H1 (cell line): ENCODE measurements around the gene KDM6A. TPM values are rescaled to one million over a fixed set of nuclear protein-coding genes. Genes with fewer than 3 reads are reported as not detected.
A peak's percentile ranks its signal among the peaks of the same experiment; 100 is the strongest.

Source experiments
- CTCF ChIA-PET: fragments of 300-600 bp; sonication (Branson Sonifier 250); formaldehyde crosslinking; loops from one replicate; lab custom pipeline; 2021; ENCODE audit not compliant: partially characterized antibody; lab: Charles Lee
- POLR2A ChIA-PET: fragments of 300-600 bp; sonication (Branson Sonifier 250); formaldehyde crosslinking; loops from one replicate; lab custom pipeline; 2021; ENCODE audit warnings: inconsistent platforms; ENCODE audit not compliant: partially characterized antibody; lab: Charles Lee
- DNase-seq, 2 experiments: peaks; one replicate each; pipeline versions ENCODE4 v3.0.0 to v3.0.0-alpha.2; 2010 to 2022; ENCODE audit warnings: low spot score in 2 of 2, low read depth in 1 of 2, mixed read lengths in 1 of 2
- FAIRE-seq: peaks from 2 replicates; lab custom pipeline; 2011; peaks lifted over from hg19 to GRCh38; lab: Jason Lieb, UNC
- H2AFZ ChIP-seq: 2 replicates; pipeline ENCODE4 v1.8.1; 2012; ENCODE audit warnings: low read length, inconsistent platforms
- H2AK5ac ChIP-seq: 2 replicates; pipeline ENCODE4 v1.6.1; 2013; ENCODE audit warnings: low read depth, low read length
- H2BK120ac ChIP-seq: replicated peaks from 2 replicates; pipeline ENCODE3; 2013; ENCODE audit warnings: low read depth, low read length, inconsistent platforms
- H2BK12ac ChIP-seq: 2 replicates; pipeline ENCODE4 v1.6.1; 2013; ENCODE audit warnings: low read depth, low read length
- H2BK15ac ChIP-seq: 2 replicates; pipeline ENCODE4 v1.6.1; 2013; ENCODE audit warnings: low read length
- H2BK20ac ChIP-seq: 2 replicates; pipeline ENCODE4 v1.6.1; 2013; ENCODE audit warnings: low read length
- H2BK5ac ChIP-seq: 2 replicates; pipeline ENCODE4 v1.6.1; 2013; ENCODE audit warnings: low read depth, low read length
- H3K14ac ChIP-seq: 2 replicates; pipeline ENCODE4 v1.6.1; 2013; ENCODE audit warnings: inconsistent platforms; ENCODE audit not compliant: insufficient read length
- H3K18ac ChIP-seq: 2 replicates; pipeline ENCODE4 v1.6.1; 2013; ENCODE audit warnings: low read length; ENCODE audit errors: extremely low read depth
- H3K23ac ChIP-seq: 2 replicates; pipeline ENCODE4 v1.6.1; 2013; ENCODE audit warnings: inconsistent platforms; ENCODE audit not compliant: insufficient read length
- H3K23me2 ChIP-seq: 2 replicates; pipeline ENCODE4 v1.6.1; 2013; ENCODE audit warnings: low read depth, low read length
- H3K27ac ChIP-seq: 2 replicates; pipeline ENCODE4 v1.6.1; 2011; ENCODE audit warnings: low read depth, low read length, inconsistent platforms
- H3K27me3 ChIP-seq, 4 experiments: replicated peaks in 1 of 4; 1 replicate in 1 of 4; 2 replicates in 3 of 4; pipeline versions ENCODE4 v1.6.1 to v1.8.1; 2011 to 2013; ENCODE audit warnings: low read length in 3 of 4, mild to moderate bottlenecking in 3 of 4, inconsistent platforms in 2 of 4, mixed read lengths in 2 of 4, moderate library complexity in 1 of 4; ENCODE audit not compliant: control insufficient read depth in 3 of 4, insufficient read depth in 3 of 4; ENCODE audit errors: extremely low read depth in 1 of 4
- H3K36me3 ChIP-seq, 4 experiments: 2 replicates each; pipeline versions ENCODE4 v1.6.1 to v1.8.1; 2011 to 2013; ENCODE audit warnings: mild to moderate bottlenecking in 4 of 4, low read length in 3 of 4, moderate library complexity in 2 of 4, control low read depth in 1 of 4, inconsistent platforms in 1 of 4; ENCODE audit not compliant: insufficient read depth in 4 of 4, control insufficient read depth in 2 of 4
- H3K4ac ChIP-seq: replicated peaks from 2 replicates; pipeline ENCODE3; 2013; ENCODE audit warnings: low read length, low read depth, mixed read lengths, inconsistent platforms; ENCODE audit not compliant: insufficient read length
- H3K4me1 ChIP-seq, 4 experiments: replicated peaks in 1 of 4; 1 replicate in 1 of 4; 2 replicates in 3 of 4; pipeline versions ENCODE4 v1.6.1 to v1.8.1; 2011 to 2013; ENCODE audit warnings: low read length in 3 of 4, inconsistent platforms in 2 of 4, mixed read lengths in 1 of 4; ENCODE audit not compliant: insufficient read depth in 4 of 4, control insufficient read depth in 3 of 4
- H3K4me2 ChIP-seq, 2 experiments: 2 replicates each; pipeline versions ENCODE4 v1.6.1 to v1.8.1; 2011 to 2013; ENCODE audit warnings: low read depth in 2 of 2, low read length in 2 of 2, control low read depth in 1 of 2, inconsistent platforms in 1 of 2, mild to moderate bottlenecking in 1 of 2; ENCODE audit not compliant: insufficient read depth in 1 of 2
- H3K4me3 ChIP-seq, 4 experiments: fragments of 200-600, 300-600 bp in 1 of 4; sonication (generic), shearing (Covaris generic), sonication (Bioruptor Twin) in 1 of 4; 2 replicates each; pipeline versions ENCODE4 v1.5.1 to v1.8.1; 2011 to 2016; ENCODE audit warnings: low read length in 4 of 4, low read depth in 3 of 4, control low read depth in 2 of 4, inconsistent platforms in 2 of 4, mild to moderate bottlenecking in 2 of 4, mixed read lengths in 1 of 4, moderate library complexity in 1 of 4; ENCODE audit not compliant: insufficient read depth in 2 of 4; ENCODE audit errors: extremely low read depth in 1 of 4
- H3K56ac ChIP-seq: replicated peaks from 2 replicates; pipeline ENCODE3; 2013; ENCODE audit warnings: low read depth, mild to moderate bottlenecking, mixed read lengths, low read length, inconsistent platforms; ENCODE audit not compliant: insufficient read length
- H3K79me1 ChIP-seq: 2 replicates; pipeline ENCODE4 v1.6.1; 2013; ENCODE audit warnings: low read depth, low read length, control low read depth
- H3K79me2 ChIP-seq, 2 experiments: 2 replicates each; pipeline versions ENCODE4 v1.6.1 to v1.8.1; 2012 to 2013; ENCODE audit warnings: low read length in 2 of 2, mild to moderate bottlenecking in 2 of 2, inconsistent platforms in 1 of 2; ENCODE audit not compliant: insufficient read depth in 2 of 2, control insufficient read depth in 1 of 2
- H3K9ac ChIP-seq, 4 experiments: replicated peaks in 1 of 4; 1 replicate in 1 of 4; 2 replicates in 3 of 4; pipeline versions ENCODE4 v1.6.1 to v1.8.1; 2011 to 2013; ENCODE audit warnings: low read depth in 3 of 4, low read length in 3 of 4, control low read depth in 2 of 4, mild to moderate bottlenecking in 2 of 4, moderate library complexity in 2 of 4, inconsistent platforms in 1 of 4; ENCODE audit errors: extremely low read depth in 1 of 4
- H3K9me3 ChIP-seq, 2 experiments: 2 replicates each; pipeline versions ENCODE4 v1.6.1 to v1.8.1; 2012 to 2013; ENCODE audit warnings: mild to moderate bottlenecking in 2 of 2, moderate library complexity in 2 of 2, control low read depth in 1 of 2, inconsistent platforms in 1 of 2, low read depth in 1 of 2, low read length in 1 of 2, mixed read lengths in 1 of 2; ENCODE audit not compliant: insufficient read depth in 2 of 2
- H4K20me1 ChIP-seq, 2 experiments: replicated peaks in 1 of 2; 2 replicates each; pipeline versions ENCODE3 to v1.8.1; 2011 to 2013; ENCODE audit warnings: inconsistent platforms in 2 of 2, low read length in 2 of 2, mild to moderate bottlenecking in 1 of 2; ENCODE audit not compliant: insufficient read depth in 2 of 2, control insufficient read depth in 1 of 2
- H4K5ac ChIP-seq: 2 replicates; pipeline ENCODE4 v1.6.1; 2013; ENCODE audit warnings: low read length, low read depth, mixed read lengths, inconsistent platforms; ENCODE audit not compliant: insufficient read length
- H4K8ac ChIP-seq: 2 replicates; pipeline ENCODE4 v1.8.0; 2013; ENCODE audit warnings: mild to moderate bottlenecking, moderate library complexity, low read length, inconsistent platforms; ENCODE audit not compliant: insufficient read depth; ENCODE audit errors: extremely low read depth
- H4K91ac ChIP-seq: replicated peaks from 2 replicates; pipeline ENCODE3; 2013; ENCODE audit warnings: low read length, mixed read lengths, inconsistent platforms; ENCODE audit not compliant: insufficient read length
- CBX8 ChIP-seq: fragments of 300-800, 300-1000 bp; sonication (generic); IDR thresholded peaks from 2 replicates; pipeline ENCODE4 v1.7.1; 2016; ENCODE audit warnings: low read depth, low read length, borderline replicate concordance
- CEBPB ChIP-seq: IDR thresholded peaks from 2 replicates; pipeline ENCODE4 v1.6.1; 2012; ENCODE audit warnings: low read depth, low read length
- CHD2 ChIP-seq: IDR thresholded peaks from 2 replicates; pipeline ENCODE4 v1.6.1; 2012; ENCODE audit warnings: low read length, improper control_type of control experiment
- CTBP2 ChIP-seq: IDR thresholded peaks from 2 replicates; pipeline ENCODE4 v1.7.0; 2011; ENCODE audit warnings: borderline replicate concordance, mild to moderate bottlenecking, moderate library complexity, mixed read lengths, low read length; ENCODE audit not compliant: insufficient read depth, insufficient read length
- EP300 ChIP-seq, 2 experiments: IDR thresholded peaks; 1 replicate in 1 of 2; 2 replicates in 1 of 2; pipeline ENCODE4 v1.6.1; 2011 to 2012; ENCODE audit warnings: low read depth in 2 of 2, low read length in 2 of 2, mild to moderate bottlenecking in 2 of 2, borderline replicate concordance in 1 of 2, inconsistent platforms in 1 of 2, moderate library complexity in 1 of 2
- HDAC2 ChIP-seq, 2 experiments: fragments of 300-600 bp in 1 of 2; sonication (generic) in 1 of 2; IDR thresholded peaks; 2 replicates each; pipeline ENCODE4 v1.6.1; 2011 to 2012; ENCODE audit warnings: low read depth in 2 of 2, low read length in 2 of 2, mild to moderate bottlenecking in 2 of 2, moderate library complexity in 2 of 2, borderline replicate concordance in 1 of 2, inconsistent platforms in 1 of 2
- JUN ChIP-seq: IDR thresholded peaks from 2 replicates; pipeline ENCODE4 v1.6.1; 2011; ENCODE audit warnings: low read depth, mild to moderate bottlenecking, improper control_type of control experiment, low read length
- MAX ChIP-seq: IDR thresholded peaks from 2 replicates; pipeline ENCODE4 v1.6.1; 2012; ENCODE audit warnings: inconsistent platforms
- PHF8 ChIP-seq: fragments of 200-600 bp; sonication (generic); conservative IDR thresholded peaks from 2 replicates; pipeline ENCODE4 v1.7.1; 2012; ENCODE audit warnings: low read depth, mild to moderate bottlenecking, inconsistent platforms, low read length, moderate library complexity
- RAD21 ChIP-seq, 2 experiments: IDR thresholded peaks in 1 of 2; conservative IDR thresholded peaks in 1 of 2; 2 replicates each; pipeline ENCODE4 v1.6.1; 2011; ENCODE audit warnings: low read depth in 2 of 2, low read length in 2 of 2, improper control_type of control experiment in 1 of 2, inconsistent platforms in 1 of 2, mild to moderate bottlenecking in 1 of 2, moderate library complexity in 1 of 2
- SIRT6 ChIP-seq: IDR thresholded peaks from one replicate; pipeline ENCODE4 v1.7.1; 2012; ENCODE audit warnings: low read length, inconsistent platforms
- SIX5 ChIP-seq: IDR thresholded peaks from 2 replicates; pipeline ENCODE4 v1.6.1; 2011; ENCODE audit warnings: mild to moderate bottlenecking, low read depth, low read length
- YY1 ChIP-seq: IDR thresholded peaks from 2 replicates; pipeline ENCODE4 v1.6.1; 2011; ENCODE audit warnings: low read depth, mild to moderate bottlenecking, low read length
- WGBS, 2 experiments: shearing (Covaris generic) in 1 of 2; methylation state at CpG; one replicate each; pipeline versions ENCODE4 v1.1.6 to v1.1.7; 2013 to 2015; ENCODE audit warnings: low lambda C conversion rate in 2 of 2, mixed read lengths in 2 of 2, inconsistent platforms in 1 of 2, low coverage in 1 of 2, missing lambda C conversion rate in 1 of 2; ENCODE audit not compliant: insufficient replicate concordance in 2 of 2, insufficient coverage in 1 of 2, insufficient read length in 1 of 2; ENCODE audit errors: extremely low coverage in 1 of 2, missing lambda C conversion rate in 1 of 2; 5-methylcytosine and 5-hydroxymethylcytosine counted together
- polyA plus RNA-seq, 7 experiments: library from polyadenylated mRNA; depleted of rRNA in 3 of 7; stranded (reverse) in 5 of 7; unstranded in 2 of 7; fragments of >200 nt in 5 of 7; fragments of 200-250 nt in 2 of 7; gene quantifications; 1 replicate in 5 of 7; 2 replicates in 1 of 7; 4 replicates in 1 of 7; pipeline versions ENCODE4 v1.2.1 to v1.2.3, GENCODE V29; 2011 to 2013; ENCODE audit warnings: missing spikeins in 2 of 7, mixed read lengths in 2 of 7
- total RNA-seq: library from RNA; stranded (reverse); fragmentation: NEBNext Ultra II Directional; extraction: Animal tissue kit (Norgen Biotek cat#: 25700); gene quantifications from 2 replicates; pipeline ENCODE4 v1.2.1, GENCODE V29; 2021

The KDM6A gene
- total and polyA plus RNA-seq, 2 of the 8 experiments (the other 6 are each of a cell fraction or from before 2014, with no cell fraction given), result 43.5 to 58.4 TPM

- H2BK120ac ChIP-seq, result no peak overlapping the region
- ChIA-PET POLR2A (no interaction called here), CTCF (no interaction called here)
- no peak overlapping the region for H3K56ac ChIP-seq
- no peak overlapping the region for H4K5ac ChIP-seq
- no peak overlapping the region for H3K23ac ChIP-seq
- FAIRE-seq, result no peak
- no peak overlapping the region for H3K4ac ChIP-seq
- no peak overlapping the region for H4K8ac ChIP-seq
- H4K20me1 ChIP-seq, result peaks cover 0 to 10% of the 10 kb centered on the region in 2 experiments
- H2BK5ac ChIP-seq, result no peak overlapping the region
- 38% methylated on average over 3 of the region's 3 CpGs; no CpG with 5 or more reads in 1 of the 2 experiments for WGBS, 2 experiments
- peaks cover 2% of the 10 kb centered on the region; the same call in 1 of the 2 replicates for H3K23me2 ChIP-seq
- H3K4me1 ChIP-seq, result 0 out of 7 replicates have a peak, but pooled peaks cover 0 to 1% (median 0%) of the 10 kb centered on the region in 4 experiments
- no peaks in the 10 kb centered on the region for H3K36me3 ChIP-seq
- no peak for DNase-seq
- peaks cover 26 to 95% of the 10 kb centered on the region in 2 experiments for H3K79me2 ChIP-seq
- H3K9ac ChIP-seq, result no peak overlapping the region
- H3K9me3 ChIP-seq, result no peaks in the 10 kb centered on the region
- H3K27me3 ChIP-seq, result no peaks in the 10 kb centered on the region
- peak overlapping the region in 2 of 4 experiments; percentile 16 to 48; a peak in 3 of 8 replicates for H3K4me3 ChIP-seq
- H4K91ac ChIP-seq, result no peak overlapping the region
- H3K4me2 ChIP-seq, result peak overlapping the region; percentile 56 to 74; a peak in 3 of 4 replicates
- no peak overlapping the region for H3K18ac ChIP-seq
- no peaks in the 10 kb centered on the region for H3K79me1 ChIP-seq
- H2BK12ac ChIP-seq, result no peak overlapping the region
- no peak overlapping the region for H2BK20ac ChIP-seq
- H2BK15ac ChIP-seq, result no peak overlapping the region
- no peak overlapping the region for H3K14ac ChIP-seq
- no peak overlapping the region for H2AK5ac ChIP-seq
- H3K27ac ChIP-seq, result no peak overlapping the region
- no peak overlapping the region for H2AFZ ChIP-seq
- TF ChIP-seq CBX8 (no peak), CEBPB (no peak), HDAC2 (IDR thresholded peaks at IDR 0.05; ENCODE audit: borderline replicate concordance in 1 of 2, low read depth in 2 of 2, low read length in 2 of 2) (no peak), RAD21 (IDR thresholded peaks at IDR 0.05 in 1 of 2, conservative IDR thresholded peaks at IDR 0.05 in 1 of 2; ENCODE audit: low read depth in 2 of 2, low read length in 2 of 2) (no peak), YY1 (no peak), SIX5 (no peak), SIRT6 (no peak), CHD2 (no peak), PHF8 (no peak), MAX (no peak), CTBP2 (no peak), EP300 (IDR thresholded peaks at IDR 0.05; ENCODE audit: borderline replicate concordance in 1 of 2, low read depth in 2 of 2, low read length in 2 of 2) (no peak), JUN (no peak)
Observed at GRCh38 chrX:44954562-44954961, 81.6 kb downstream of the KDM6A start.
